ENCODE results near the gene ATP11B.

DNA sequence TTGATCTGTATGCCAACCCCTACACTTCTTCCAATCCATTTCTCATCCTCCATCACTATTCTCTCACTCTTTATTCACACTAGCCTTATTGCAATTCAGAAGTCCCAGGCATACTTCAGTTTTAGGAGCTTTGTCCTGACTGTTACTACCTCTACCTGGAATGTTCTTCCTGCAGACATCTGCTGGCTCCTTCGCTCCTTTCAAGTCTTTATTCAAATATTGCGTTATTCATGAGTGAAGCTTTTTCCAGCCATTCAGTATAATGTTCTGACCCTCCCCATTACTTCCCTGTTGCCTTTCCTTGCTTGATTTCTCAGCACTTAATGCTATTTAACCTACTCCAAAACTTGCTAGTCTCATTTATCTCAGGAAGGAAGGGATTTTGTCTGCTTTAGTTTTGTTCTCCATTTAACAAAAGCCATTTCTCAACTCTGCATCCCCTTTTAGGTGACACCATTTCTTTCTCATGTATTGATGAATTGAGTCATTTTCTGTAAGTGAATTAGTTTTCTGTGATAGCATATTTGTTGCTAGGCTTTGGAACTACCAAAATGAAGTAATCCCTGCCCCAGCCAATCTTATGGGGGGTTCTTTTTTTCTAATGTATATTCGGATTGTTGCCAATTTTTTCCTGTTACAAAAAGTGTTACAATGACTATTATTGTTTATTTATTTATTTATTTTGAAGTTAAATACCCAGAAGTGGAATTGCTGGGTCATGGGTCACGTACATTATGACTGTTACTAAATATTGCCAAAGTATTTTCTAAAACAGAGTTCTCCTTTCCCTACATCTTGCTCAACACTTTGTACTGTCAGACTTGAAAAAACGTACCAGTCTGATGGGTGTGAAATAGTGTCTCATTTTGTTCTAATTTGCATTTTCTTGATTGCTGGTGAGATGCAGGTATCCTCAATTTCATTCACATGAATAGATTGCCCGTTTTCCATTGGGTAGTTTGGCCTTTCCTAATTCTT is 9.4 kb downstream of the ATP11B start:
- TF ChIP-seq EGR1 (IDR thresholded peaks at IDR 0.05) (no peak), TCF12 (IDR thresholded peaks at IDR 0.05; ENCODE audit: low read depth) (no peak), YY1 (IDR thresholded peaks at IDR 0.05; ENCODE audit: low read depth) (no peak), CREB1 (IDR thresholded peaks at IDR 0.05; ENCODE audit: low read depth) (no peak), NFIC (IDR thresholded peaks at IDR 0.05) (no peak), TAF1 (IDR thresholded peaks at IDR 0.05; ENCODE audit: low read depth) (no peak), ZBTB7A (IDR thresholded peaks at IDR 0.05; ENCODE audit: low read depth) (no peak), EP300 (IDR thresholded peaks at IDR 0.05; ENCODE audit: borderline replicate concordance) (no peak), FOXM1 (IDR thresholded peaks at IDR 0.05; ENCODE audit: borderline replicate concordance, low read depth) (no peak)
- TF ChIP-seq, protein P1, sequence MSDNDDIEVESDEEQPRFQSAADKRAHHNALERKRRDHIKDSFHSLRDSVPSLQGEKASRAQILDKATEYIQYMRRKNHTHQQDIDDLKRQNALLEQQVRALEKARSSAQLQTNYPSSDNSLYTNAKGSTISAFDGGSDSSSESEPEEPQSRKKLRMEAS (IDR thresholded peaks at IDR 0.05): no peak
- TF ChIP-seq, protein P2, sequence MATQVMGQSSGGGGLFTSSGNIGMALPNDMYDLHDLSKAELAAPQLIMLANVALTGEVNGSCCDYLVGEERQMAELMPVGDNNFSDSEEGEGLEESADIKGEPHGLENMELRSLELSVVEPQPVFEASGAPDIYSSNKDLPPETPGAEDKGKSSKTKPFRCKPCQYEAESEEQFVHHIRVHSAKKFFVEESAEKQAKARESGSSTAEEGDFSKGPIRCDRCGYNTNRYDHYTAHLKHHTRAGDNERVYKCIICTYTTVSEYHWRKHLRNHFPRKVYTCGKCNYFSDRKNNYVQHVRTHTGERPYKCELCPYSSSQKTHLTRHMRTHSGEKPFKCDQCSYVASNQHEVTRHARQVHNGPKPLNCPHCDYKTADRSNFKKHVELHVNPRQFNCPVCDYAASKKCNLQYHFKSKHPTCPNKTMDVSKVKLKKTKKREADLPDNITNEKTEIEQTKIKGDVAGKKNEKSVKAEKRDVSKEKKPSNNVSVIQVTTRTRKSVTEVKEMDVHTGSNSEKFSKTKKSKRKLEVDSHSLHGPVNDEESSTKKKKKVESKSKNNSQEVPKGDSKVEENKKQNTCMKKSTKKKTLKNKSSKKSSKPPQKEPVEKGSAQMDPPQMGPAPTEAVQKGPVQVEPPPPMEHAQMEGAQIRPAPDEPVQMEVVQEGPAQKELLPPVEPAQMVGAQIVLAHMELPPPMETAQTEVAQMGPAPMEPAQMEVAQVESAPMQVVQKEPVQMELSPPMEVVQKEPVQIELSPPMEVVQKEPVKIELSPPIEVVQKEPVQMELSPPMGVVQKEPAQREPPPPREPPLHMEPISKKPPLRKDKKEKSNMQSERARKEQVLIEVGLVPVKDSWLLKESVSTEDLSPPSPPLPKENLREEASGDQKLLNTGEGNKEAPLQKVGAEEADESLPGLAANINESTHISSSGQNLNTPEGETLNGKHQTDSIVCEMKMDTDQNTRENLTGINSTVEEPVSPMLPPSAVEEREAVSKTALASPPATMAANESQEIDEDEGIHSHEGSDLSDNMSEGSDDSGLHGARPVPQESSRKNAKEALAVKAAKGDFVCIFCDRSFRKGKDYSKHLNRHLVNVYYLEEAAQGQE (IDR thresholded peaks at IDR 0.05; ENCODE audit: low read depth): no peak
- TF ChIP-seq, protein P3, sequence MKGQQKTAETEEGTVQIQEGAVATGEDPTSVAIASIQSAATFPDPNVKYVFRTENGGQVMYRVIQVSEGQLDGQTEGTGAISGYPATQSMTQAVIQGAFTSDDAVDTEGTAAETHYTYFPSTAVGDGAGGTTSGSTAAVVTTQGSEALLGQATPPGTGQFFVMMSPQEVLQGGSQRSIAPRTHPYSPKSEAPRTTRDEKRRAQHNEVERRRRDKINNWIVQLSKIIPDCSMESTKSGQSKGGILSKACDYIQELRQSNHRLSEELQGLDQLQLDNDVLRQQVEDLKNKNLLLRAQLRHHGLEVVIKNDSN (IDR thresholded peaks at IDR 0.05): no peak
